Measurements from ENCODE around the gene IL18R1.
A peak's percentile ranks its signal among the peaks of the same experiment; 100 is the strongest.
"Not testable (repeated sequence)": the region's sequence is repeated elsewhere in the genome, so short reads cannot be mapped to it uniquely, and the experiment has no call there.

The IL18R1 gene

DNA sequence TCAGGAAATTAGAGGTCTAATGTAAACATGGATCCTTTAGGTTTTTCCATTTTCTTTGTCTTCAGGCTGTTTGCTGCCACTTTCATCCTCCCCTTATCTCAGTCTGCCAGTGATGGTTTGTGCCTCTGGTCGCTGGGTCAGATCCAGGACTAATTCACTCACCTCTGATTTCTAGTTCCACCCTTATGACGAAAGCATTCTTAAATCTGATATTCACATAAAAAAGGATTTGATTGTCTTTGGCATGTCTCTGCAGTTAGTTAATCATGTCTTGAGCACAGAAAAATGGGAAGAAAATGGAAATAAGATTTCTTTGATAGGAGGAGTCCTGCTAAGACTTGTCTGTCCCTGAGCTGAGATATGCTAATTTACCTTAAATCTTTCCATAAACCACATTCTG is 39.7 kb upstream of the IL18R1 start:
- no peak for TF ChIP-seq CTCF (IDR thresholded peaks at IDR 0.05; ENCODE audit: low read length, missing control alignments)
- H3K4me3 ChIP-seq (replicated peaks; ENCODE audit: low read depth, low read length) = no peak overlapping the region
- no peak for DNase-seq (ENCODE audit: low read depth)

GRCh38 chr2:102317715-102318114 is 37.9 kb upstream of the IL18R1 start:
- no peak for TF ChIP-seq CTCF (IDR thresholded peaks at IDR 0.05; ENCODE audit: low read length, missing control alignments)
- DNase-seq (ENCODE audit: low read depth) = no peak

GRCh38 chr2:102318437-102318836 is 37.2 kb upstream of the IL18R1 start:
- DNase-seq (ENCODE audit: low read depth) = no peak
- TF ChIP-seq CTCF (IDR thresholded peaks at IDR 0.05; ENCODE audit: low read length, missing control alignments) = no peak
- H3K4me3 ChIP-seq (replicated peaks; ENCODE audit: low read depth, low read length) = no peak overlapping the region

More at GRCh38 chr2:102317715-102318114, 37.9 kb upstream of the IL18R1 start:
- no peak overlapping the region for H3K4me3 ChIP-seq (replicated peaks; ENCODE audit: low read depth, low read length)

GRCh38 chr2:102321941-102322719 is 33.5 kb upstream of the IL18R1 start:
- no peak for TF ChIP-seq CTCF (IDR thresholded peaks at IDR 0.05; ENCODE audit: low read length, missing control alignments)
- DNase-seq (ENCODE audit: low read depth) = peak; percentile 60
- no peak overlapping the region for H3K4me3 ChIP-seq (replicated peaks; ENCODE audit: low read depth, low read length)

DNA sequence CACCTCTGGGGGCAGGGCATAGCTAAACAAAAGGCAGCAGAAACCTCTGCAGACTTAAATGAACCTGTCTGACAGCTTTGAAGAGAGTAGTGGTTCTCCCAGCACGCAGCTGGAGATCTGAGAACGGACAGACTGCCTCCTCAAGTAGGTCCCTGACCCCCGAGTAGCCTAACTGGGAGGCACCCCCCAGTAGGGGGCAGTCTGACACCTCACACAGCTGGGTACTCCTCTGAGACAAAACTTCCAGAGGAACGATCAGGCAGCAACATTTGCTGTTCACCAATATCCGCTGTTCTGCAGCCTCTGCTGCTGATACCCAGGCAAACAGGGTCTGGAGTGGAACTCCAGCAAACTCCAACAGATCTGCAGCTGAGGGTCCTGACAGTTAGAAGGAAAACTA is 30.7 kb upstream of the IL18R1 start:
- H3K4me3 ChIP-seq (replicated peaks; ENCODE audit: low read depth, low read length); DNase-seq (ENCODE audit: low read depth): not testable (repeated sequence)

GRCh38 chr2:102331311-102331980 is 24.1 kb upstream of the IL18R1 start:
- no peak for DNase-seq (ENCODE audit: low read depth)
- no peak for TF ChIP-seq CTCF (IDR thresholded peaks at IDR 0.05; ENCODE audit: low read length, missing control alignments)
- no peak overlapping the region for H3K4me3 ChIP-seq (replicated peaks; ENCODE audit: low read depth, low read length)

- no peak for DNase-seq (ENCODE audit: low read depth)
- TF ChIP-seq CTCF (IDR thresholded peaks at IDR 0.05; ENCODE audit: low read length, missing control alignments) = no peak
- no peak overlapping the region for H3K4me3 ChIP-seq (replicated peaks; ENCODE audit: low read depth, low read length)
Measured at GRCh38 chr2:102334486-102334885, 21.1 kb upstream of the IL18R1 start.

All from fibroblast of pulmonary artery (primary cell).